Thyroid gland (tissue), 4 donors: ENCODE data around the gene STAG2.

Experiments used
- CTCF ChIP-seq, 6 experiments: fragments of 200-600 bp in 3 of 6; fragments of 450-650 bp in 3 of 6; sonication (generic) in 3 of 6; IDR thresholded peaks; one replicate each; pipeline ENCODE4 v1.5.1; 2016 to 2019; ENCODE audit warnings: antibody characterized with exemption in 6 of 6, mild to moderate bottlenecking in 2 of 6, inconsistent platforms in 1 of 6, moderate library complexity in 1 of 6
- POLR2A ChIP-seq, 2 donors: fragments of 450-650 bp; IDR thresholded peaks; one replicate each; pipeline ENCODE4 v1.6.1; 2017; ENCODE audit warnings: antibody characterized with exemption in 2 of 2, mild to moderate bottlenecking in 2 of 2, moderate library complexity in 1 of 2

- TF ChIP-seq CTCF (IDR thresholded peaks at IDR 0.05) (no peak), POLR2A (IDR thresholded peaks at IDR 0.05) (no peak)
Measured at GRCh38 chrX:123986377-123986776, 24.9 kb downstream of the STAG2 start.
